GM10248 (cell line): ENCODE data around the gene DUS2.

Experiments
- CTCF ChIA-PET: fragments of 300-600 bp; sonication (Branson Sonifier 250); formaldehyde crosslinking; extraction: SDS; loops from one replicate; lab custom pipeline; 2021; ENCODE audit warnings: antibody characterized with exemption; lab: Yijun Ruan, JAX
- POLR2A ChIA-PET: fragments of 350-650 bp; sonication (Branson Sonifier 250); formaldehyde crosslinking; extraction: SDS; loops from one replicate; lab custom pipeline; 2020; ENCODE audit warnings: antibody characterized with exemption; lab: Yijun Ruan, JAX
- DNase-seq: peaks from one replicate; pipeline ENCODE4 v3.0.0; 2012; ENCODE audit errors: extremely low spot score
- CTCF ChIP-seq: IDR thresholded peaks from 2 replicates; pipeline ENCODE4 v1.5.1; 2012; ENCODE audit warnings: mild to moderate bottlenecking, low read depth; ENCODE audit errors: extremely low read depth, missing control alignments, control extremely low read depth

The DUS2 gene

GRCh38 chr16:68075980-68076379 is 52.9 kb downstream of the DUS2 start:
- POLR2A ChIA-PET: interaction anchor here (1.0 kb wide), 1 partner anchor 9 kb away, joined by 3 read pairs; no protein-coding TSS in a partner anchor
- TF ChIP-seq CTCF: no peak
- DNase-seq: no peak
- CTCF ChIA-PET: interaction anchor here (0.9 to 4.1 kb wide), 6 partner anchors 8 to 192 kb away, joined by 3 to 37 read pairs (median 6); partner anchors contain the start of genes NFATC3 and NRN1L

GRCh38 chr16:68076560-68076959 is 53.5 kb downstream of the DUS2 start:
- ChIA-PET CTCF (interaction anchor here (1.1 to 4.1 kb wide), 5 partner anchors 8 to 192 kb away, joined by 3 to 37 read pairs (median 8); partner anchors contain the start of genes NFATC3 and NRN1L), POLR2A (interaction anchor here (1.0 kb wide), 1 partner anchor 8 kb away, joined by 3 read pairs; no protein-coding TSS in a partner anchor)
- no peak for TF ChIP-seq CTCF
- DNase-seq: no peak

DNA sequence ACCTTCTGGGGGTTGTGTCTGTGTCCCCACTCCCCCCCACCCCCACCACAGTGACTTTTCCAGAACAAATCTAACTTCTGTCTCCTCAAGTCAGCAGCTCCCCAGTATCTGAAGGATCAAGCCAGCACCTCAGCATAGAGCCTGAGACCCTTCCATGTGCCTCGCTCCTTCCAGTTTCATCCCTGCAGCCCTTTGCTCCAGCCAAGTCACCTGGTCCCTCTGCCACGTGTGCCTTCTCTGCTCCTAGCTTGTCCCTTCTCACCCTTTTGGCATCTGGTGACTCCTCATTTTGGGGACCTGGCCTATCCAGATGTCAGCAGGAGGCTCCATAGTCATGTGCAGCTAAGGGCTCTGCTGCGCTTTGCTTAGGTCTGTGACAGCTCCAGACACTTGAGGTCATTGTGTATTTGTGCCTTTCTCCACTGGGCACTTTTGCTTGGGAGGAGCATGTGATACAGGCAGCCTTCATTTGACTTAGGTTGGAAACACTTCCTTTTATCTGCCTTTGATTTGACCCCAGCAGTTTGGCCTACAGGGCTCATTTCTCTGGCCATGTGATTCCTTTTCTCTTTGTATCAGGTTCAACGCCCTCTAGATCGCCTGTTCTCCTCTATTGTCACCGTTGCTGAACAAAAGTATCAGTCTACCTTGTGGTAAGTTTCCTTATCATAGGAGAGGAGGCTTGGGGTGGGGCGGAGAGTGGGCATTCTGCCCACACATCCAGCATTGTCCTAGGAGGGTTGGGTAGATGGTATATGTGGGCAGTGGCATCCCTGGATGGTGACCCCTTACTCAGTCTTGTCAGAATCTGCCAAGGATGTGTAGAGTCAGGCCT is 55.0 kb downstream of the DUS2 start:
- ChIA-PET CTCF (interaction anchor here (1.4 to 1.5 kb wide), 2 partner anchors 27 to 37 kb away, joined by 3 to 4 read pairs; no protein-coding TSS in a partner anchor), POLR2A (no interaction called here)
- TF ChIP-seq CTCF: no peak
- DNase-seq: no peak

DNA sequence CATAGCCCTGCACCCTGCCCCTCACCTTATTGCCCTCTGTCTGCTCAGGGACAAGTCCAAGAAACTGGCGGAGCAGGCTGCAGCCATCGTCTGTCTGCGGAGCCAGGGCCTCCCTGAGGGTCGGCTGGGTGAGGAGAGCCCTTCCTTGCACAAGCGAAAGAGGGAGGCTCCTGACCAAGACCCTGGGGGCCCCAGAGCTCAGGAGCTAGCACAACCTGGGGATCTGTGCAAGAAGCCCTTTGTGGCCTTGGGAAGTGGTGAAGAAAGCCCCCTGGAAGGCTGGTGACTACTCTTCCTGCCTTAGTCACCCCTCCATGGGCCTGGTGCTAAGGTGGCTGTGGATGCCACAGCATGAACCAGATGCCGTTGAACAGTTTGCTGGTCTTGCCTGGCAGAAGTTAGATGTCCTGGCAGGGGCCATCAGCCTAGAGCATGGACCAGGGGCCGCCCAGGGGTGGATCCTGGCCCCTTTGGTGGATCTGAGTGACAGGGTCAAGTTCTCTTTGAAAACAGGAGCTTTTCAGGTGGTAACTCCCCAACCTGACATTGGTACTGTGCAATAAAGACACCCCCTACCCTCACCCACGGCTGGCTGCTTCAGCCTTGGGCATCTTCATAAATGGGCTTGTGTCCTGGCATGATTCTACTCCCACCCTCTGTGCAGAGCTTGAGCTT is 55.8 kb downstream of the DUS2 start:
- DNase-seq: no peak
- ChIA-PET POLR2A (no interaction called here), CTCF (interaction anchor here (1.1 to 1.5 kb wide), 4 partner anchors 10 to 264 kb away, joined by 3 to 4 read pairs (median 4); no protein-coding TSS in a partner anchor)
- no peak for TF ChIP-seq CTCF

DNA sequence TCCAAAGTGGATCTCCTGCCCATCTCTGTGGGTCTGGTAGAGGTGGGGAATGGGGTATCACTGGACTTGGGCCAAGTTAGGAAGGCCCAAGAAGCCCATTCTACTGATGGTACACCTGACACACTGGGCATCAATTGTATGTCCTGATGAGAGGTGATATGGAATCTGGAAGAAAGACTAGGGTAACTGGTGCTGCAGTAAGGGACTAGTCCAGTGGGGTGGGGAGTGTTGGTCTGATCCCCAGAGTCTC is 56.2 kb downstream of the DUS2 start:
- CTCF ChIA-PET: interaction anchor here (1.1 to 1.5 kb wide), 5 partner anchors 10 to 264 kb away, joined by 3 to 5 read pairs (median 4); no protein-coding TSS in a partner anchor
- POLR2A ChIA-PET: no interaction called here
- no peak for DNase-seq
- no peak for TF ChIP-seq CTCF

DNA sequence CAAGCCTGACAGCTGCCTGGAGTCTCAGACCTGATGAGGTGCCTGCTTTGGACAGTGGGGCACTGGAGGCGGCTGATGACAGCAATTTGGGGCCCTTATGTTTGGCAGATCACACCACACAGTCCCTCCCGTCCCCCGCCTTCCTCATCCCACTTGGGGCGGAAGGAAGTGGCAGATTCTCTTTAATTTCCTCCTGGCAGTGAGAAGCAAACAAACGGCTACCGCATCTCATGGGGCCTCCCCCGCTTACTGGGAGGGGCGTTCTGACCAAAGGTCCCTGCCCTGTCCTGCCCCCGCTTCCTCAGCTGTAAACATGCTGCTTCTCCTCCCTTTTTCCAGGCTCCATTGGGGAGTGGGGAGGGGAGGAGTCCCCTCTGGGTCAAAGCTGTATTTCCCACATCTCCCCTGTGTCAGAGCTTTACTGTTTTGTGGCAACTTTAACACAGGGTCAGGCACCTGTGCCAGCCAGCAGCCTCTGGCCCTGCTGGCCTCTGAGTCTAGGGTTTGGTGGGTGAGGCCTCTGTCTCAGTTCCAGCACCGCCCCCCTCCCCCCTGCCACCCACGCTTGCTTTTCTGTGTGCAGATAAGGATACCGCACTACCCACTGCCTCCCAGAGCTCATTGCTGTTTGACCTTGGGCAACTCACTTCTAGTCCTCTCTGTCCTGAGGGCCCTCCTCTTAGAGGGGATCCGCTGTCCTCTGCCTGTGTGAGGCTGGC is 56.7 kb downstream of the DUS2 start:
- DNase-seq: peak; percentile 63
- ChIA-PET POLR2A (no interaction called here), CTCF (interaction anchor here (0.9 to 1.5 kb wide), 8 partner anchors 10 to 265 kb away, joined by 3 to 5 read pairs (median 4); no protein-coding TSS in a partner anchor)
- no peak for TF ChIP-seq CTCF
